GM23338 (cell line): ENCODE data around the gene VPS36. TPM values are rescaled to one million over a fixed set of nuclear protein-coding genes. Genes with fewer than 3 reads are reported as not detected.

Experiments
- ATAC-seq: fragments of 200-7000 bp; cut with Tn5 transposase; 3 replicates; pipeline ENCODE4 v1.9.1; 2020
- DNase-seq: peaks from one replicate; pipeline ENCODE4 v3.0.0-alpha.2; 2015; ENCODE audit warnings: low spot score
- H2AFZ ChIP-seq: fragments of 200-600 bp; sonication (generic); 2 replicates; pipeline ENCODE4 v1.8.0; 2016; ENCODE audit warnings: antibody characterized with exemption, mild to moderate bottlenecking, moderate library complexity
- H3F3A ChIP-seq: fragments of 200-600 bp; sonication (generic); replicated peaks from 2 replicates; pipeline ENCODE4 v1.8.0; 2017; ENCODE audit warnings: antibody characterized with exemption, mixed run types, low read depth
- H3K27ac ChIP-seq: fragments of 200-600 bp; sonication (generic); 2 replicates; pipeline ENCODE4 v1.6.1; 2016; ENCODE audit warnings: low read depth
- H3K27me3 ChIP-seq: fragments of 200-600 bp; sonication (generic); 2 replicates; pipeline ENCODE4 v1.8.0; 2016; ENCODE audit warnings: mild to moderate bottlenecking, mixed run types, moderate library complexity; ENCODE audit not compliant: insufficient read depth
- H3K36me3 ChIP-seq: fragments of 200-600 bp; sonication (generic); 2 replicates; pipeline ENCODE4 v1.8.0; 2016; ENCODE audit warnings: mild to moderate bottlenecking; ENCODE audit not compliant: insufficient read depth
- H3K4me1 ChIP-seq: fragments of 200-600 bp; sonication (generic); 2 replicates; pipeline ENCODE4 v1.8.0; 2016; ENCODE audit warnings: mild to moderate bottlenecking, moderate library complexity; ENCODE audit not compliant: insufficient read depth
- H3K4me2 ChIP-seq: fragments of 200-600 bp; sonication (generic); 2 replicates; pipeline ENCODE4 v1.7.1; 2017; ENCODE audit warnings: mixed run types
- H3K4me3 ChIP-seq: fragments of 200-600 bp; sonication (generic); 2 replicates; pipeline ENCODE4 v1.6.1; 2016; ENCODE audit warnings: mixed run types
- H3K79me2 ChIP-seq: fragments of 200-600 bp; sonication (generic); replicated peaks from 2 replicates; pipeline ENCODE4 v1.8.0; 2017; ENCODE audit warnings: mild to moderate bottlenecking; ENCODE audit not compliant: insufficient read depth
- H3K9me2 ChIP-seq: fragments of 200-600 bp; sonication (generic); 2 replicates; pipeline ENCODE4 v1.8.0; 2017; ENCODE audit not compliant: insufficient read depth
- H4K20me1 ChIP-seq: fragments of 200-600 bp; sonication (generic); replicated peaks from 2 replicates; pipeline ENCODE4 v1.8.0; 2017; ENCODE audit warnings: mild to moderate bottlenecking; ENCODE audit not compliant: insufficient read depth
- H3K27ac Mint-ChIP-seq: 2 replicates; pipeline ENCODE4 v1.8.0; 2020; ENCODE audit warnings: inconsistent platforms, mild to moderate bottlenecking, moderate library complexity, mixed read lengths
- H3K27me3 Mint-ChIP-seq: 3 replicates; pipeline ENCODE4 v1.8.0; 2022; ENCODE audit warnings: low read depth, mild to moderate bottlenecking, moderate library complexity, mixed read lengths, inconsistent platforms; ENCODE audit not compliant: insufficient read depth, poor library complexity
- H3K36me3 Mint-ChIP-seq: 3 replicates; pipeline ENCODE4 v1.8.0; 2021; ENCODE audit warnings: low read depth, mild to moderate bottlenecking, inconsistent platforms, moderate library complexity, mixed read lengths
- H3K4me1 Mint-ChIP-seq: 3 replicates; pipeline ENCODE4 v1.8.0; 2020; ENCODE audit warnings: mild to moderate bottlenecking, inconsistent platforms, mixed read lengths
- H3K4me3 Mint-ChIP-seq: 3 replicates; pipeline ENCODE4 v1.8.0; 2021; ENCODE audit warnings: moderate library complexity, mild to moderate bottlenecking, inconsistent platforms, mixed read lengths
- H3K9me3 Mint-ChIP-seq: 3 replicates; pipeline ENCODE4 v1.8.0; 2020; ENCODE audit warnings: moderate library complexity, mild to moderate bottlenecking, inconsistent platforms, mixed read lengths
- CREB1 ChIP-seq: fragments of 250-450 bp; sonication (Bioruptor Pico); IDR thresholded peaks from 2 replicates; pipeline ENCODE4 v1.5.0; 2020; ENCODE audit warnings: low read depth, mild to moderate bottlenecking, moderate library complexity
- EZH2 ChIP-seq: fragments of 200-600 bp; sonication (generic); IDR thresholded peaks from one replicate; pipeline ENCODE4 v1.8.0; 2017; ENCODE audit warnings: antibody characterized with exemption, mild to moderate bottlenecking, low read depth; ENCODE audit not compliant: unreplicated experiment
- EZH2phosphoT487 ChIP-seq: fragments of 200-600 bp; sonication (generic); IDR thresholded peaks from one replicate; pipeline ENCODE4 v1.8.1; 2018; ENCODE audit warnings: antibody characterized with exemption; ENCODE audit not compliant: unreplicated experiment
- JUNB ChIP-seq: IDR thresholded peaks from one replicate; pipeline ENCODE4 v1.6.1; 2016; ENCODE audit warnings: antibody characterized with exemption; ENCODE audit not compliant: unreplicated experiment
- NANOG ChIP-seq: IDR thresholded peaks from 2 replicates; pipeline ENCODE4 v1.6.1; 2016; ENCODE audit warnings: antibody characterized with exemption, borderline replicate concordance
- POLR2AphosphoS5 ChIP-seq: IDR thresholded peaks from 2 replicates; pipeline ENCODE4 v1.6.1; 2016; ENCODE audit warnings: antibody characterized with exemption, low read depth
- STAT1 ChIP-seq: IDR thresholded peaks from one replicate; pipeline ENCODE4 v1.6.1; 2016; ENCODE audit warnings: antibody characterized with exemption; ENCODE audit not compliant: unreplicated experiment
- ZNF114 ChIP-seq: fragments of 250-450 bp; sonication (Bioruptor Pico); IDR thresholded peaks from 2 replicates; pipeline ENCODE4 v1.5.0; 2020; ENCODE audit warnings: mild to moderate bottlenecking, moderate library complexity
- ZNF331 ChIP-seq: fragments of 250-450 bp; sonication (Bioruptor Pico); IDR thresholded peaks from 2 replicates; pipeline ENCODE4 v1.5.0; 2020; ENCODE audit warnings: low read depth, mild to moderate bottlenecking, moderate library complexity
- polyA plus RNA-seq: library from polyadenylated mRNA; unstranded; fragments of >200 nt; fragmentation: Nextera tagmentation; extraction: Ambion mirVana; gene quantifications from 2 replicates; pipeline ENCODE4 v1.2.1, GENCODE V29; 2016
- total RNA-seq: library from RNA; depleted of rRNA; stranded (reverse); fragments of >200 nt; shearing (Covaris generic); gene quantifications from 2 replicates; pipeline ENCODE4 v1.2.3, GENCODE V29; 2014
- TF ChIP-seq, protein P1 (sequence below), 2 experiments: fragments of 200-600 bp in 1 of 2; sonication (generic) in 1 of 2; conservative IDR thresholded peaks; 2 replicates each; pipeline versions ENCODE4 v1.5.1 to v1.6.1; 2016 to 2017; ENCODE audit warnings: antibody characterized with exemption in 2 of 2, low read depth in 2 of 2, mild to moderate bottlenecking in 2 of 2, moderate library complexity in 1 of 2
- TF ChIP-seq, protein P2 (sequence below): IDR thresholded peaks from 2 replicates; pipeline ENCODE4 v1.6.1; 2016; ENCODE audit warnings: antibody characterized with exemption
- TF ChIP-seq, protein P3 (sequence below): IDR thresholded peaks from one replicate; pipeline ENCODE4 v1.6.1; 2018; ENCODE audit warnings: antibody characterized with exemption; ENCODE audit not compliant: unreplicated experiment
- TF ChIP-seq, protein P4 (sequence below): fragments of 250-450 bp; sonication (Bioruptor Pico); IDR thresholded peaks from 2 replicates; pipeline ENCODE4 v1.5.0; 2020; ENCODE audit warnings: mild to moderate bottlenecking, moderate library complexity

VPS36 gene
- total and polyA plus RNA-seq, 2 experiments from 2014 or later, result 28.9 to 36.2 TPM

DNA sequence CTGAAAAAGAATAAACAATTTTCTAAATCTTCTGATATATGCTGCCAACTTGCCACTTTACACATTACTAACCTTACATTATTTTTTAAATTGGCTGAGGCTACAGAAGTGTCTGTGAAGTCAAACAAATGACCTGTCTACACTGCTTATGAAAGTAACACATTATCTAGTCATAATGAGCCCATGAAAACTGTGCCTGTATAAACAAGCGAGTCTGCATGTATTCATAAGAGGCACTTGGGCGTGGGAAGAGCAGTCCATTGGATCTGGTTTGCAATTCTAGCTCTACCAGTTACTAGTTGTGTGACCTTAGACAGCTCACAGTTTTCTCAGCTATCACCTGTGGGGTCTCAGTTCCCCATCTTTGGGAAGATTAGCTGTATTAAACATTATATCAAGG lies 3.1 kb downstream of the VPS36 start:
- TF ChIP-seq, protein P1, sequence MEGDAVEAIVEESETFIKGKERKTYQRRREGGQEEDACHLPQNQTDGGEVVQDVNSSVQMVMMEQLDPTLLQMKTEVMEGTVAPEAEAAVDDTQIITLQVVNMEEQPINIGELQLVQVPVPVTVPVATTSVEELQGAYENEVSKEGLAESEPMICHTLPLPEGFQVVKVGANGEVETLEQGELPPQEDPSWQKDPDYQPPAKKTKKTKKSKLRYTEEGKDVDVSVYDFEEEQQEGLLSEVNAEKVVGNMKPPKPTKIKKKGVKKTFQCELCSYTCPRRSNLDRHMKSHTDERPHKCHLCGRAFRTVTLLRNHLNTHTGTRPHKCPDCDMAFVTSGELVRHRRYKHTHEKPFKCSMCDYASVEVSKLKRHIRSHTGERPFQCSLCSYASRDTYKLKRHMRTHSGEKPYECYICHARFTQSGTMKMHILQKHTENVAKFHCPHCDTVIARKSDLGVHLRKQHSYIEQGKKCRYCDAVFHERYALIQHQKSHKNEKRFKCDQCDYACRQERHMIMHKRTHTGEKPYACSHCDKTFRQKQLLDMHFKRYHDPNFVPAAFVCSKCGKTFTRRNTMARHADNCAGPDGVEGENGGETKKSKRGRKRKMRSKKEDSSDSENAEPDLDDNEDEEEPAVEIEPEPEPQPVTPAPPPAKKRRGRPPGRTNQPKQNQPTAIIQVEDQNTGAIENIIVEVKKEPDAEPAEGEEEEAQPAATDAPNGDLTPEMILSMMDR (conservative IDR thresholded peaks at IDR 0.05; ENCODE audit: low read depth in 2 of 2), result no peak
- TF ChIP-seq ZNF114 (no peak), NANOG (no peak), POLR2AphosphoS5 (no peak), ZNF331 (CRISPR knock-in tag) (no peak), CREB1 (no peak), EZH2phosphoT487 (no peak), EZH2 (no peak), STAT1 (no peak), JUNB (no peak)
- TF ChIP-seq, protein P2, sequence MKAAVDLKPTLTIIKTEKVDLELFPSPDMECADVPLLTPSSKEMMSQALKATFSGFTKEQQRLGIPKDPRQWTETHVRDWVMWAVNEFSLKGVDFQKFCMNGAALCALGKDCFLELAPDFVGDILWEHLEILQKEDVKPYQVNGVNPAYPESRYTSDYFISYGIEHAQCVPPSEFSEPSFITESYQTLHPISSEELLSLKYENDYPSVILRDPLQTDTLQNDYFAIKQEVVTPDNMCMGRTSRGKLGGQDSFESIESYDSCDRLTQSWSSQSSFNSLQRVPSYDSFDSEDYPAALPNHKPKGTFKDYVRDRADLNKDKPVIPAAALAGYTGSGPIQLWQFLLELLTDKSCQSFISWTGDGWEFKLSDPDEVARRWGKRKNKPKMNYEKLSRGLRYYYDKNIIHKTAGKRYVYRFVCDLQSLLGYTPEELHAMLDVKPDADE, result no peak
- TF ChIP-seq, protein P3, sequence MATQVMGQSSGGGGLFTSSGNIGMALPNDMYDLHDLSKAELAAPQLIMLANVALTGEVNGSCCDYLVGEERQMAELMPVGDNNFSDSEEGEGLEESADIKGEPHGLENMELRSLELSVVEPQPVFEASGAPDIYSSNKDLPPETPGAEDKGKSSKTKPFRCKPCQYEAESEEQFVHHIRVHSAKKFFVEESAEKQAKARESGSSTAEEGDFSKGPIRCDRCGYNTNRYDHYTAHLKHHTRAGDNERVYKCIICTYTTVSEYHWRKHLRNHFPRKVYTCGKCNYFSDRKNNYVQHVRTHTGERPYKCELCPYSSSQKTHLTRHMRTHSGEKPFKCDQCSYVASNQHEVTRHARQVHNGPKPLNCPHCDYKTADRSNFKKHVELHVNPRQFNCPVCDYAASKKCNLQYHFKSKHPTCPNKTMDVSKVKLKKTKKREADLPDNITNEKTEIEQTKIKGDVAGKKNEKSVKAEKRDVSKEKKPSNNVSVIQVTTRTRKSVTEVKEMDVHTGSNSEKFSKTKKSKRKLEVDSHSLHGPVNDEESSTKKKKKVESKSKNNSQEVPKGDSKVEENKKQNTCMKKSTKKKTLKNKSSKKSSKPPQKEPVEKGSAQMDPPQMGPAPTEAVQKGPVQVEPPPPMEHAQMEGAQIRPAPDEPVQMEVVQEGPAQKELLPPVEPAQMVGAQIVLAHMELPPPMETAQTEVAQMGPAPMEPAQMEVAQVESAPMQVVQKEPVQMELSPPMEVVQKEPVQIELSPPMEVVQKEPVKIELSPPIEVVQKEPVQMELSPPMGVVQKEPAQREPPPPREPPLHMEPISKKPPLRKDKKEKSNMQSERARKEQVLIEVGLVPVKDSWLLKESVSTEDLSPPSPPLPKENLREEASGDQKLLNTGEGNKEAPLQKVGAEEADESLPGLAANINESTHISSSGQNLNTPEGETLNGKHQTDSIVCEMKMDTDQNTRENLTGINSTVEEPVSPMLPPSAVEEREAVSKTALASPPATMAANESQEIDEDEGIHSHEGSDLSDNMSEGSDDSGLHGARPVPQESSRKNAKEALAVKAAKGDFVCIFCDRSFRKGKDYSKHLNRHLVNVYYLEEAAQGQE, result no peak
- TF ChIP-seq, protein P4, sequence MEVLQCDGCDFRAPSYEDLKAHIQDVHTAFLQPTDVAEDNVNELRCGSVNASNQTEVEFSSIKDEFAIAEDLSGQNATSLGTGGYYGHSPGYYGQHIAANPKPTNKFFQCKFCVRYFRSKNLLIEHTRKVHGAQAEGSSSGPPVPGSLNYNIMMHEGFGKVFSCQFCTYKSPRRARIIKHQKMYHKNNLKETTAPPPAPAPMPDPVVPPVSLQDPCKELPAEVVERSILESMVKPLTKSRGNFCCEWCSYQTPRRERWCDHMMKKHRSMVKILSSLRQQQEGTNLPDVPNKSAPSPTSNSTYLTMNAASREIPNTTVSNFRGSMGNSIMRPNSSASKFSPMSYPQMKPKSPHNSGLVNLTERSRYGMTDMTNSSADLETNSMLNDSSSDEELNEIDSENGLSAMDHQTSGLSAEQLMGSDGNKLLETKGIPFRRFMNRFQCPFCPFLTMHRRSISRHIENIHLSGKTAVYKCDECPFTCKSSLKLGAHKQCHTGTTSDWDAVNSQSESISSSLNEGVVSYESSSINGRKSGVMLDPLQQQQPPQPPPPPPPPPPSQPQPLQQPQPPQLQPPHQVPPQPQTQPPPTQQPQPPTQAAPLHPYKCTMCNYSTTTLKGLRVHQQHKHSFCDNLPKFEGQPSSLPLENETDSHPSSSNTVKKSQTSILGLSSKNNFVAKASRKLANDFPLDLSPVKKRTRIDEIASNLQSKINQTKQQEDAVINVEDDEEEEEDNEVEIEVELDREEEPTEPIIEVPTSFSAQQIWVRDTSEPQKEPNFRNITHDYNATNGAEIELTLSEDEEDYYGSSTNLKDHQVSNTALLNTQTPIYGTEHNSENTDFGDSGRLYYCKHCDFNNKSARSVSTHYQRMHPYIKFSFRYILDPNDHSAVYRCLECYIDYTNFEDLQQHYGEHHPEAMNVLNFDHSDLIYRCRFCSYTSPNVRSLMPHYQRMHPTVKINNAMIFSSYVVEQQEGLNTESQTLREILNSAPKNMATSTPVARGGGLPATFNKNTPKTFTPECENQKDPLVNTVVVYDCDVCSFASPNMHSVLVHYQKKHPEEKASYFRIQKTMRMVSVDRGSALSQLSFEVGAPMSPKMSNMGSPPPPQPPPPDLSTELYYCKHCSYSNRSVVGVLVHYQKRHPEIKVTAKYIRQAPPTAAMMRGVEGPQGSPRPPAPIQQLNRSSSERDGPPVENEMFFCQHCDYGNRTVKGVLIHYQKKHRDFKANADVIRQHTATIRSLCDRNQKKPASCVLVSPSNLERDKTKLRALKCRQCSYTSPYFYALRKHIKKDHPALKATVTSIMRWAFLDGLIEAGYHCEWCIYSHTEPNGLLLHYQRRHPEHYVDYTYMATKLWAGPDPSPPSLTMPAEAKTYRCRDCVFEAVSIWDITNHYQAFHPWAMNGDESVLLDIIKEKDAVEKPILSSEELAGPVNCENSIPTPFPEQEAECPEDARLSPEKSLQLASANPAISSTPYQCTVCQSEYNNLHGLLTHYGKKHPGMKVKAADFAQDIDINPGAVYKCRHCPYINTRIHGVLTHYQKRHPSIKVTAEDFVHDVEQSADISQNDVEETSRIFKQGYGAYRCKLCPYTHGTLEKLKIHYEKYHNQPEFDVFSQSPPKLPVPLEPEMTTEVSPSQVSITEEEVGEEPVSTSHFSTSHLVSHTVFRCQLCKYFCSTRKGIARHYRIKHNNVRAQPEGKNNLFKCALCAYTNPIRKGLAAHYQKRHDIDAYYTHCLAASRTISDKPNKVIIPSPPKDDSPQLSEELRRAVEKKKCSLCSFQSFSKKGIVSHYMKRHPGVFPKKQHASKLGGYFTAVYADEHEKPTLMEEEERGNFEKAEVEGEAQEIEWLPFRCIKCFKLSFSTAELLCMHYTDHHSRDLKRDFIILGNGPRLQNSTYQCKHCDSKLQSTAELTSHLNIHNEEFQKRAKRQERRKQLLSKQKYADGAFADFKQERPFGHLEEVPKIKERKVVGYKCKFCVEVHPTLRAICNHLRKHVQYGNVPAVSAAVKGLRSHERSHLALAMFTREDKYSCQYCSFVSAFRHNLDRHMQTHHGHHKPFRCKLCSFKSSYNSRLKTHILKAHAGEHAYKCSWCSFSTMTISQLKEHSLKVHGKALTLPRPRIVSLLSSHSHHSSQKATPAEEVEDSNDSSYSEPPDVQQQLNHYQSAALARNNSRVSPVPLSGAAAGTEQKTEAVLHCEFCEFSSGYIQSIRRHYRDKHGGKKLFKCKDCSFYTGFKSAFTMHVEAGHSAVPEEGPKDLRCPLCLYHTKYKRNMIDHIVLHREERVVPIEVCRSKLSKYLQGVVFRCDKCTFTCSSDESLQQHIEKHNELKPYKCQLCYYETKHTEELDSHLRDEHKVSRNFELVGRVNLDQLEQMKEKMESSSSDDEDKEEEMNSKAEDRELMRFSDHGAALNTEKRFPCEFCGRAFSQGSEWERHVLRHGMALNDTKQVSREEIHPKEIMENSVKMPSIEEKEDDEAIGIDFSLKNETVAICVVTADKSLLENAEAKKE (CRISPR knock-in tag), result no peak
- H3K9me3 Mint-ChIP-seq, result no peaks in the 10 kb centered on the region
- H2AFZ ChIP-seq, result no peak overlapping the region
- no peaks in the 10 kb centered on the region for H3K36me3 Mint-ChIP-seq
- no peak overlapping the region for H3K4me3 ChIP-seq
- H4K20me1 ChIP-seq, result peaks cover 15% of the 10 kb centered on the region; the same call in 1 of the 2 replicates
- peaks cover 53% of the 10 kb centered on the region for H3K79me2 ChIP-seq
- no peaks in the 10 kb centered on the region for H3K9me2 ChIP-seq
- no peaks in the 10 kb centered on the region for H3F3A ChIP-seq
- no peak overlapping the region for H3K27ac ChIP-seq
- no peaks in the 10 kb centered on the region for H3K27me3 ChIP-seq
- no peak overlapping the region for H3K27ac Mint-ChIP-seq
- H3K4me2 ChIP-seq, result no peak overlapping the region
- no peaks in the 10 kb centered on the region for H3K36me3 ChIP-seq
- peaks cover 11% of the 10 kb centered on the region; the same call in 1 of the 2 replicates for H3K4me1 ChIP-seq
- peaks cover 3% of the 10 kb centered on the region for H3K27me3 Mint-ChIP-seq
- DNase-seq, result no peak
- no peak for ATAC-seq
- H3K4me3 Mint-ChIP-seq, result no peak overlapping the region
- peaks cover 9% of the 10 kb centered on the region for H3K4me1 Mint-ChIP-seq
